GM12891 (cell line): ENCODE results near the gene MAPK8IP3.
A peak's percentile ranks its signal among the peaks of the same experiment; 100 is the strongest.

Source experiments
- DNase-seq: peaks from one replicate; pipeline ENCODE4 v3.0.0; 2011; ENCODE audit warnings: low spot score; ENCODE audit not compliant: insufficient read length
- FAIRE-seq: peaks from 2 replicates; lab custom pipeline; 2011; peaks lifted over from hg19 to GRCh38; lab: Jason Lieb, UNC
- PAX5 ChIP-seq: IDR thresholded peaks from 2 replicates; pipeline ENCODE4 v1.6.1; 2011; ENCODE audit warnings: low read length, moderate library complexity, mild to moderate bottlenecking; ENCODE audit not compliant: insufficient read depth, severe bottlenecking
- POLR2A ChIP-seq: IDR thresholded peaks from 2 replicates; pipeline ENCODE4 v1.6.1; 2011; ENCODE audit warnings: low read depth, low read length, control low read depth
- POLR2AphosphoS5 ChIP-seq: IDR thresholded peaks from 2 replicates; pipeline ENCODE4 v1.6.1; 2011; ENCODE audit warnings: low read depth, low read length, control low read depth
- POU2F2 ChIP-seq: IDR thresholded peaks from 2 replicates; pipeline ENCODE4 v1.6.1; 2011; ENCODE audit warnings: low read depth, mild to moderate bottlenecking, control low read depth, low read length, moderate library complexity
- SPI1 ChIP-seq: IDR thresholded peaks from 2 replicates; pipeline ENCODE4 v1.6.1; 2011; ENCODE audit warnings: low read depth, low read length, control low read depth
- TAF1 ChIP-seq: IDR thresholded peaks from 2 replicates; pipeline ENCODE4 v1.6.1; 2011; ENCODE audit warnings: low read depth, low read length, control low read depth

The MAPK8IP3 gene

DNA sequence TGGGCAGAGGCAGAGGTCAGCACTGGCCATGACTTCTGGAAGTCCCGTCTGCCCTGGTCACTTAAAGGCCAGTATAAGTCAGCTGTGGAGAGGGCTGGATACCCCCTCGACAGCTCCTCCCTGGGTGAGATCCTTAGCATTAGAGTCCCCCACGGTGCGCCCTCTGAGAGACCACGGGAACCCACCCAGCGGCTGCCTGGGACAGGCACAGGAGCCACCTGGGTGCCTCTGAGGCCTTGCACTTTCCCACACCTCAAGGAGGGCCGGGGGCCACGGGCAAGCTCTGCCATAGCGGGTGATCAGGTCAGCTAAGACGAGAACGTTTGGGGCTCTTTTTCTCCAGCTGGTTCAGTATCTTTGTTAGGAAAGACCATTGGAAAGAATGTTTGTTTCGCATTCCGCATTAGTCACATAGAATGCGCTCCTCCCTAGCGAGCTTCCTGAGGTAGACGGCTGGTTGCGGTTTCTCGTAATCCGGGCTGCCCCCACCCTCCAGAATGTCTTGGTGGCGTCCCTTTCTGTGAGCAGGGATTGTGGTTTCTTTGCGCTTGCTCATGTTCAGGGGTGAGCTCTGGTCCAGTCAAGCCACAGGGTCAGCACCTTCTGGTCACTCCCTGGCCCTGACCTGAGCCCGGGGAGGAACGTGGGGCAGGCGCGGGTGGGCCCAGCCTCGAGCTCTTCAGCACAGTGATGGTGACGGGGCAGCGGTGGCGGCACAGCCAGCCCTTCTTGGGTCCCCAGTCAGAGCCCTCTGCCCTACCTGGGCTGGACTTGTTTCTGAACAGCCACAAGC lies 40.1 kb downstream of the MAPK8IP3 start:
- no peak for DNase-seq
- no peak for FAIRE-seq
- TF ChIP-seq SPI1 = no peak
- TF ChIP-seq POLR2A = no peak
- no peak for TF ChIP-seq PAX5
- TF ChIP-seq POLR2AphosphoS5 = no peak
- TF ChIP-seq TAF1 = no peak
- TF ChIP-seq POU2F2 = no peak

GRCh38 chr16:1746693-1747195 lies 40.7 kb downstream of the MAPK8IP3 start:
- TF ChIP-seq POU2F2 = no peak
- TF ChIP-seq TAF1 = no peak
- no peak for TF ChIP-seq PAX5
- no peak for TF ChIP-seq POLR2AphosphoS5
- TF ChIP-seq SPI1 = no peak
- DNase-seq (no peak), FAIRE-seq (no peak)

- FAIRE-seq = no peak
- TF ChIP-seq SPI1 (no peak), POU2F2 (no peak), POLR2AphosphoS5 (no peak), POLR2A (no peak), TAF1 (no peak), PAX5 (no peak)
- no peak for DNase-seq
These were observed 41.9 kb downstream of the MAPK8IP3 start for GRCh38 chr16:1747934-1748333.

GRCh38 chr16:1749152-1750117 lies 43.4 kb downstream of the MAPK8IP3 start:
- DNase-seq = no peak
- FAIRE-seq = peak; percentile 43
- TF ChIP-seq POLR2AphosphoS5 = no peak
- TF ChIP-seq SPI1 = no peak
- TF ChIP-seq POLR2A = no peak
- TF ChIP-seq POU2F2 = no peak
- no peak for TF ChIP-seq TAF1

DNA sequence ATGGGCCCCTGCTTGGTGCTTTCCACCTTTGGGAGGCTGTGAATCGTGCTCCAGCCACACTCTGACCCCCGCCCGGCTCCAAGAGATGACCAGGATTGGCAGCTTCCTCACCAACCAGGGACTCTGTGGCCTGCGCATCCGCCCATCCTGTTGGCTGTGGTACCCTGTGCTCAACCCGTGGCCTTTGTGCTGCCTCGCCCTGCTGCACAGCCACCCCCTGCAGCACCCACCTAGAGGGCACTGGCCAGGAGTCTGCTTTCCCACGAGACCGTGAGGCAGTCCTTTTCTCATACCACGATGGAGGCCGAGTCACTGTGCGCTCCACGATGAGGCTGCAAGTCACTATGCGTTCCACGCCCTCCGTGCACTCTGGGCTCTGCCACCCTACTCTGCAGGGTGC lies 46.0 kb downstream of the MAPK8IP3 start:
- FAIRE-seq (no peak), DNase-seq (no peak)
- TF ChIP-seq TAF1 (no peak), POLR2A (no peak), POLR2AphosphoS5 (no peak), POU2F2 (no peak), SPI1 (no peak), PAX5 (no peak)

DNA sequence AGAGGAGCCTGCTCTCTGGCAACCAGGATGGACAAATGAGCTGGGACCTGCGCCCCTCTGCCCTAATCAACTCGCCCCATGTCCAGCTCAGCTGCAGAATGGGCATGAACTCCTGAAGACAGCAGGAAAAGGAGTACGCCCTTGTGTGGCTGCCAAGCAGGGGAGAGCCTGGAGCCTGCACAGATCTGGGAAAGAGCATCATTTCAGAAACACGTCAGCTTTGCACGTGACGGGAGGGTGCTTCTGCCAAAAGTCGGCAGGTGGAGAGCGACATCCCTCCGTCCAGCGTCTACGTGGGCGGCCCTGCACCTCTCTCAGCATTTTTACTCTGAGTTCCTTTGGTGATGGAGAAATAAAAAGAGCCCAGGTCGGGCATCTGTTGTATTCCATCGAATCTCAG lies 46.9 kb downstream of the MAPK8IP3 start:
- no peak for TF ChIP-seq POLR2A
- no peak for TF ChIP-seq POU2F2
- no peak for TF ChIP-seq TAF1
- no peak for TF ChIP-seq PAX5
- TF ChIP-seq POLR2AphosphoS5 = no peak
- FAIRE-seq = no peak
- no peak for DNase-seq

- no peak for FAIRE-seq
- no peak for DNase-seq
- no peak for TF ChIP-seq SPI1
- no peak for TF ChIP-seq TAF1
- TF ChIP-seq POU2F2 = no peak
- TF ChIP-seq PAX5 = no peak
- no peak for TF ChIP-seq POLR2AphosphoS5
- TF ChIP-seq POLR2A = no peak
These were observed 48.2 kb downstream of the MAPK8IP3 start for GRCh38 chr16:1754204-1754603.

DNA sequence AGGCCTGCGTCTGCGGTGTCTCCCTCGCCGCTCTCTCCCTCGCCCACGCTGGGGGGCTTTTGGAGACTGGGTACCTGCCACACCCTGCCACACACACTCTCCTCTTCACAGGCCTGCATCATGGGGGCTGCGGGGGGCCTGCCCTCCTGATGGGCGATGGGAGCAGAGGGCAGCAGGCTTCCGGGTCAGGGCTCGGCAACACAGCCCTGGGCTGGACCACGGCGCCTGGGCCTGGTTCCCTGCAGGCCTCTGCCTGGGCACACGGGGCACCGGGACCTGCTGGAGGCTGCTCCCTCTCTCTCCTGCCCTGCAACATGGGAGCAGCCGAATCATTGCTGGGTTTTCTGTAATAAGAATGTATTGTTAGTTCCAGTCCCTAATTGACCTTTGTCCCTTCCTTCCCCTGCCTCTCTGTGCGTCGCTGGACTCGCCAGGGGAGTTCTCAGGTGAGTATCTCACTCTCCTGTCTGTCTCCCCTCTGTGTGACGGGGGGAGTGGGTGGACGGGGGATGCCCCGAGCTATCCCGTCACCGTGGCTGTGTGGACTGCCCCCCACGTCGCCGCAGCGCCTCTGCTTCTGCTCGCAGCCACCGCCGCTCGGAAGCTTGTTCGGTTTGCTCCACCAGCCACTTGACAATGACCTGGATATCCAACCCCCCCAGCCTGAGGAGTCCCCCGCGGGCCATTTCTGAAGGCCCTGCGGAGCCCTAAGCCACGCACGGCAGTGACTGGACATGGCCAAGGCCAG lies 51.9 kb downstream of the MAPK8IP3 start:
- no peak for FAIRE-seq
- no peak for TF ChIP-seq SPI1
- no peak for TF ChIP-seq POLR2AphosphoS5
- TF ChIP-seq POU2F2 = no peak
- no peak for TF ChIP-seq POLR2A
- TF ChIP-seq TAF1 = no peak
- TF ChIP-seq PAX5 = no peak
- no peak for DNase-seq

DNA sequence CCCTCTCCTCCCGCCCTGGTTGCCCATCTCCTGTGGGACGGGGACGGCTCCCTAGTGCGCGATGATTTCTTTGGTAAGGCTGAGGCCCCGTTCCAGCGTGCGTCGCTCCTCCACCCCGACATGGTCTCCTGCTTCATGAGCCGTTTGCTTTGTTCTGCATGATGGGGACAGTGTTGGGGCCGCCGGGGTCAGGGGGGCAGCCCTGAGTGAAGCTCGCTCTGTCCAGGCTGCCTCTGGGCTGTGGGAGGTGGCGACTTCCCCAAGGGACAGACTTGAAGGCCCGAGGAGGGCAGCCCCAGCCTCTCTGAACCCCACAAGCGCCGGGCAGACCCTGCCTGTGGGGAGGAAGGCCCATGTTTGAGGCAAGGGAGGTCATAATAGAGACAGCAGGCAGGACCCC lies 52.9 kb downstream of the MAPK8IP3 start:
- DNase-seq (no peak), FAIRE-seq (no peak)
- TF ChIP-seq POLR2A = no peak
- TF ChIP-seq POLR2AphosphoS5 = no peak
- no peak for TF ChIP-seq POU2F2
- TF ChIP-seq PAX5 = no peak
- TF ChIP-seq TAF1 = no peak
- TF ChIP-seq SPI1 = no peak
